NB4 (cell line): ENCODE measurements around the gene OR8S1.

ENCODE experiments used
- DNase-seq: peaks from one replicate; pipeline ENCODE4 v3.0.0; 2010; ENCODE audit warnings: low read depth
- H3K4me3 ChIP-seq: one replicate; pipeline ENCODE4 v1.5.1; 2011; ENCODE audit warnings: mild to moderate bottlenecking, low read depth, low read length, moderate library complexity
- MAX ChIP-seq: IDR thresholded peaks from 2 replicates; pipeline ENCODE4 v1.6.1; 2011; ENCODE audit warnings: low read depth, low read length
- MYC ChIP-seq: IDR thresholded peaks from 2 replicates; pipeline ENCODE4 v1.6.1; 2011; ENCODE audit warnings: low read depth, low read length
- POLR2A ChIP-seq: IDR thresholded peaks from 2 replicates; pipeline ENCODE4 v1.6.1; 2011; ENCODE audit warnings: mild to moderate bottlenecking; ENCODE audit not compliant: insufficient read length; ENCODE audit errors: extremely low read depth
- TF ChIP-seq, protein P1 (sequence below): IDR thresholded peaks from one replicate; pipeline ENCODE4 v1.5.1; 2012; ENCODE audit warnings: low read depth, low read length

OR8S1 gene, protein sequence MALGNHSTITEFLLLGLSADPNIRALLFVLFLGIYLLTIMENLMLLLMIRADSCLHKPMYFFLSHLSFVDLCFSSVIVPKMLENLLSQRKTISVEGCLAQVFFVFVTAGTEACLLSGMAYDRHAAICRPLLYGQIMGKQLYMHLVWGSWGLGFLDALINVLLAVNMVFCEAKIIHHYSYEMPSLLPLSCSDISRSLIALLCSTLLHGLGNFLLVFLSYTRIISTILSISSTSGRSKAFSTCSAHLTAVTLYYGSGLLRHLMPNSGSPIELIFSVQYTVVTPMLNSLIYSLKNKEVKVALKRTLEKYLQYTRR

DNA sequence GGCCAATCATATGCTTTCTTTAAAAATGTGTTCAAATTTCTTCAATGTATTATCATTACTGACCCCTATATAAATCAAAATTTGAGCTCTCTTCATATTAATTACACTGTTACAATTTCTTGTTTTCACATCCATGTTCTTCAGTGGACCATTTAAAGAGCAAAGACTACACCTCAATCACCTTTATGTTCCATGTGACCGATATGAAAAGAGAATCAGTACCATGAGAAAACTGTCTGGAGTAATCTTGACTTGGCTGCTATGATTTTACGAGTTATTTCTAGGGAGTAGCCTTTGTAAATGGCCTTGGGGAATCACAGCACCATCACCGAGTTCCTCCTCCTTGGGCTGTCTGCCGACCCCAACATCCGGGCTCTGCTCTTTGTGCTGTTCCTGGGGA lies at the start of gene OR8S1:
OR8S1 (plus strand) TSS at position 301 of the 400 bp plus-strand sequence; CDS start at position 301, 0 bp downstream.
- no peak within 1 kb of the TSS for H3K4me3 ChIP-seq
- no peak for DNase-seq
- TF ChIP-seq POLR2A (no peak), MAX (no peak), MYC (no peak)
- TF ChIP-seq, protein P1, sequence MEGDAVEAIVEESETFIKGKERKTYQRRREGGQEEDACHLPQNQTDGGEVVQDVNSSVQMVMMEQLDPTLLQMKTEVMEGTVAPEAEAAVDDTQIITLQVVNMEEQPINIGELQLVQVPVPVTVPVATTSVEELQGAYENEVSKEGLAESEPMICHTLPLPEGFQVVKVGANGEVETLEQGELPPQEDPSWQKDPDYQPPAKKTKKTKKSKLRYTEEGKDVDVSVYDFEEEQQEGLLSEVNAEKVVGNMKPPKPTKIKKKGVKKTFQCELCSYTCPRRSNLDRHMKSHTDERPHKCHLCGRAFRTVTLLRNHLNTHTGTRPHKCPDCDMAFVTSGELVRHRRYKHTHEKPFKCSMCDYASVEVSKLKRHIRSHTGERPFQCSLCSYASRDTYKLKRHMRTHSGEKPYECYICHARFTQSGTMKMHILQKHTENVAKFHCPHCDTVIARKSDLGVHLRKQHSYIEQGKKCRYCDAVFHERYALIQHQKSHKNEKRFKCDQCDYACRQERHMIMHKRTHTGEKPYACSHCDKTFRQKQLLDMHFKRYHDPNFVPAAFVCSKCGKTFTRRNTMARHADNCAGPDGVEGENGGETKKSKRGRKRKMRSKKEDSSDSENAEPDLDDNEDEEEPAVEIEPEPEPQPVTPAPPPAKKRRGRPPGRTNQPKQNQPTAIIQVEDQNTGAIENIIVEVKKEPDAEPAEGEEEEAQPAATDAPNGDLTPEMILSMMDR: no peak

GRCh38 chr12:48482198-48482597 lies 43.2 kb upstream of the OR8S1 start, which contains the start of gene C12orf54:
Gene C12orf54 (plus strand): TSS chr12:48482498. CDS start chr12:48483297, 799 bp downstream.
- TF ChIP-seq MAX: no peak
- TF ChIP-seq, protein P1: no peak
- no peak for TF ChIP-seq MYC
- no peak for TF ChIP-seq POLR2A
- DNase-seq: no peak
- H3K4me3 ChIP-seq: no peak within 1 kb of the TSS

- TF ChIP-seq, protein P1: no peak
- TF ChIP-seq POLR2A (no peak), MYC (no peak), MAX (no peak)
- no peak for DNase-seq
Measured at GRCh38 chr12:48482930-48483329, 42.5 kb upstream of the OR8S1 start.

GRCh38 chr12:48486261-48486660 lies 39.2 kb upstream of the OR8S1 start:
- no peak for TF ChIP-seq MYC
- no peak for TF ChIP-seq POLR2A
- TF ChIP-seq, protein P1: no peak
- TF ChIP-seq MAX: no peak
- DNase-seq: no peak
- no peak overlapping the region for H3K4me3 ChIP-seq

More at GRCh38 chr12:48482930-48483329, 42.5 kb upstream of the OR8S1 start:
- H3K4me3 ChIP-seq: no peak overlapping the region

- no peak for TF ChIP-seq POLR2A
- TF ChIP-seq MYC: no peak
- TF ChIP-seq, protein P1: no peak
- TF ChIP-seq MAX: no peak
- DNase-seq: no peak
Measured at GRCh38 chr12:48486679-48487078, 38.8 kb upstream of the OR8S1 start.

More at GRCh38 chr12:48486679-48487078, 38.8 kb upstream of the OR8S1 start:
- no peak overlapping the region for H3K4me3 ChIP-seq
